Esophagus squamous epithelium (tissue), 5 donors: Measurements from ENCODE around the gene VWA3A. TPM values are rescaled to one million over a fixed set of nuclear protein-coding genes. Genes with fewer than 3 reads are reported as not detected.

Experiments
- DNase-seq: peaks from one replicate; lab custom pipeline; 2025; lab: John Stamatoyannopoulos, UW
- H3K27ac ChIP-seq, 4 donors: fragments of 200-600 bp; sonication (generic); one replicate each; pipeline ENCODE4 v1.5.1; 2016 to 2019; ENCODE audit warnings: mild to moderate bottlenecking in 1 of 4
- H3K27me3 ChIP-seq, 4 donors: fragments of 200-600 bp; sonication (generic); 1 replicate in 3 of 4; 2 replicates in 1 of 4; pipeline versions ENCODE4 v1.5.1 to v1.6.0; 2017 to 2021; ENCODE audit warnings: antibody characterized with exemption in 1 of 4
- H3K36me3 ChIP-seq, 3 donors: fragments of 200-600 bp; sonication (generic); one replicate each; pipeline ENCODE4 v1.5.1; 2016 to 2019
- H3K4me1 ChIP-seq, 3 donors: fragments of 200-600 bp; sonication (generic); one replicate each; pipeline ENCODE4 v1.5.1; 2017 to 2019
- H3K4me3 ChIP-seq, 4 donors: fragments of 200-600 bp; sonication (generic); 1 replicate in 3 of 4; 2 replicates in 1 of 4; pipeline ENCODE4 v1.5.1; 2016 to 2019; ENCODE audit warnings: mild to moderate bottlenecking in 2 of 4, moderate library complexity in 1 of 4
- H3K9me3 ChIP-seq, 3 donors: fragments of 200-600 bp; sonication (generic); one replicate each; pipeline ENCODE4 v1.5.1; 2016 to 2019
- CTCF ChIP-seq, 6 experiments: fragments of 450-650 bp in 4 of 6; fragments of 200-600 bp in 2 of 6; sonication (generic) in 2 of 6; IDR thresholded peaks; one replicate each; pipeline ENCODE4 v1.5.1; 2016 to 2019; ENCODE audit warnings: antibody characterized with exemption in 6 of 6, mild to moderate bottlenecking in 4 of 6, moderate library complexity in 4 of 6
- POLR2A ChIP-seq, 4 donors: fragments of 450-650 bp; IDR thresholded peaks; one replicate each; pipeline ENCODE4 v1.6.1; 2017; ENCODE audit warnings: antibody characterized with exemption in 4 of 4, mild to moderate bottlenecking in 4 of 4, moderate library complexity in 3 of 4
- WGBS, 2 donors: methylation state at CpG; one replicate each; pipeline ENCODE4 v1.1.5; 2018; 5-methylcytosine and 5-hydroxymethylcytosine counted together
- intact Hi-C: fragments of 100-400 bp; cut with DNase I; formaldehyde crosslinking; loops from one replicate; pipeline ENCODE4 v1.15.0; 2022
- total RNA-seq, 4 donors: library from RNA; depleted of rRNA; stranded (reverse); fragments of >200 nt; gene quantifications; one replicate each; pipeline ENCODE4 v1.1.0, GENCODE V29; 2016
- donor health status: DM: yes; HTN: yes; CAD: no.

Gene VWA3A
- total RNA-seq, 4 donors from 2014 or later = not detected

GRCh38 chr16:22070361-22071330 lies 21.7 kb upstream of the VWA3A start:
- intact Hi-C loops = loop anchor here (5.0 kb wide), 1 partner anchor 68 kb away; the partner anchor contains the start of gene PDZD9
- 19 to 34% methylated on average over 12 of the region's 12 CpGs for WGBS, 2 donors

GRCh38 chr16:22071331-22071910 lies 20.9 kb upstream of the VWA3A start:
- Histone ChIP-seq H3K27ac (peak overlapping the region in 3 of 4 donors; percentile 15 to 50 (median 32)), H3K27me3 (no peaks in the 10 kb centered on the region), H3K36me3 (peaks cover 0 to 4% (median 0%) of the 10 kb centered on the region in 3 donors), H3K4me1 (peaks cover 4 to 32% (median 14%) of the 10 kb centered on the region in 3 donors), H3K4me3 (peak overlapping the region in 1 of 4 donors; percentile 32), H3K9me3 (peaks cover 0 to 4% (median 0%) of the 10 kb centered on the region in 3 donors)
- no peak for TF ChIP-seq POLR2A (IDR thresholded peaks at IDR 0.05)
- TF ChIP-seq CTCF (IDR thresholded peaks at IDR 0.05) = no peak
- WGBS, 2 donors = 35 to 45% methylated on average over 7 of the region's 7 CpGs
- no peak for DNase-seq
- intact Hi-C loops = loop anchor here (5.0 kb wide), 1 partner anchor 69 kb away; the partner anchor contains the start of gene PDZD9

More at GRCh38 chr16:22070361-22071330, 21.7 kb upstream of the VWA3A start:
- H3K36me3 ChIP-seq = no peaks in the 10 kb centered on the region
- peak overlapping the region in 3 of 4 donors; percentile 15 to 50 (median 32) for H3K27ac ChIP-seq
- no peak for DNase-seq
- no peaks in the 10 kb centered on the region for H3K27me3 ChIP-seq
- peak overlapping the region in 1 of 4 donors; percentile 32 for H3K4me3 ChIP-seq
- peaks cover 0 to 4% (median 0%) of the 10 kb centered on the region in 3 donors for H3K9me3 ChIP-seq
- peaks cover 4 to 33% (median 14%) of the 10 kb centered on the region in 3 donors for H3K4me1 ChIP-seq
- TF ChIP-seq POLR2A (IDR thresholded peaks at IDR 0.05) = no peak

GRCh38 chr16:22073350-22073749 lies 19.0 kb upstream of the VWA3A start:
- WGBS, 2 donors = 77 to 83% methylated on average over 3 of the region's 3 CpGs
- no peaks in the 10 kb centered on the region for H3K9me3 ChIP-seq
- no peak for DNase-seq
- H3K36me3 ChIP-seq = peaks cover 0 to 6% (median 0%) of the 10 kb centered on the region in 3 donors
- intact Hi-C loops = loop anchor here (5.0 kb wide), 1 partner anchor 71 kb away; the partner anchor contains the start of gene PDZD9
- no peaks in the 10 kb centered on the region for H3K27me3 ChIP-seq
- no peak overlapping the region for H3K4me3 ChIP-seq
- TF ChIP-seq POLR2A (IDR thresholded peaks at IDR 0.05) = no peak
- TF ChIP-seq CTCF (IDR thresholded peaks at IDR 0.05) = no peak
- no peak overlapping the region for H3K27ac ChIP-seq
- H3K4me1 ChIP-seq = peaks cover 4 to 32% (median 14%) of the 10 kb centered on the region in 3 donors

- no peak overlapping the region for H3K4me3 ChIP-seq
- TF ChIP-seq CTCF (IDR thresholded peaks at IDR 0.05) (no peak), POLR2A (IDR thresholded peaks at IDR 0.05) (no peak)
- no peak overlapping the region for H3K27ac ChIP-seq
- no peak for DNase-seq
- peaks cover 4 to 22% (median 12%) of the 10 kb centered on the region in 3 donors for H3K4me1 ChIP-seq
- peaks cover 0 to 12% (median 0%) of the 10 kb centered on the region in 3 donors for H3K36me3 ChIP-seq
- WGBS, 2 donors = 83 to 88% methylated on average over 11 of the region's 11 CpGs
- no peaks in the 10 kb centered on the region for H3K9me3 ChIP-seq
- intact Hi-C loops = no loop called here
- H3K27me3 ChIP-seq = no peaks in the 10 kb centered on the region
Measured at GRCh38 chr16:22075043-22075757, 17.1 kb upstream of the VWA3A start.

- intact Hi-C loops = no loop called here
- H3K36me3 ChIP-seq = peaks cover 0 to 14% (median 0%) of the 10 kb centered on the region in 3 donors
- TF ChIP-seq CTCF (IDR thresholded peaks at IDR 0.05) (no peak), POLR2A (IDR thresholded peaks at IDR 0.05) (no peak)
- H3K27ac ChIP-seq = no peak overlapping the region
- DNase-seq = no peak
- H3K4me3 ChIP-seq = no peak overlapping the region
- H3K27me3 ChIP-seq = no peaks in the 10 kb centered on the region
- 87 to 100% methylated on average over 1 of the region's 1 CpG for WGBS, 2 donors
- peaks cover 4 to 17% (median 6%) of the 10 kb centered on the region in 3 donors for H3K4me1 ChIP-seq
- H3K9me3 ChIP-seq = no peaks in the 10 kb centered on the region
Measured at GRCh38 chr16:22075776-22076175, 16.6 kb upstream of the VWA3A start.
